Activated CD4-positive, alpha-beta T cell treated with anti-CD3 and anti-CD28 coated beads, Interleukin-2, amount 50 U/mL, for 48 hours (primary cell): ENCODE data around the gene PCSK6.

Source experiments
- DNase-seq, 2 experiments: peaks; one replicate each; pipeline ENCODE4 v3.0.0-alpha.2; 2020

PCSK6 gene

DNA sequence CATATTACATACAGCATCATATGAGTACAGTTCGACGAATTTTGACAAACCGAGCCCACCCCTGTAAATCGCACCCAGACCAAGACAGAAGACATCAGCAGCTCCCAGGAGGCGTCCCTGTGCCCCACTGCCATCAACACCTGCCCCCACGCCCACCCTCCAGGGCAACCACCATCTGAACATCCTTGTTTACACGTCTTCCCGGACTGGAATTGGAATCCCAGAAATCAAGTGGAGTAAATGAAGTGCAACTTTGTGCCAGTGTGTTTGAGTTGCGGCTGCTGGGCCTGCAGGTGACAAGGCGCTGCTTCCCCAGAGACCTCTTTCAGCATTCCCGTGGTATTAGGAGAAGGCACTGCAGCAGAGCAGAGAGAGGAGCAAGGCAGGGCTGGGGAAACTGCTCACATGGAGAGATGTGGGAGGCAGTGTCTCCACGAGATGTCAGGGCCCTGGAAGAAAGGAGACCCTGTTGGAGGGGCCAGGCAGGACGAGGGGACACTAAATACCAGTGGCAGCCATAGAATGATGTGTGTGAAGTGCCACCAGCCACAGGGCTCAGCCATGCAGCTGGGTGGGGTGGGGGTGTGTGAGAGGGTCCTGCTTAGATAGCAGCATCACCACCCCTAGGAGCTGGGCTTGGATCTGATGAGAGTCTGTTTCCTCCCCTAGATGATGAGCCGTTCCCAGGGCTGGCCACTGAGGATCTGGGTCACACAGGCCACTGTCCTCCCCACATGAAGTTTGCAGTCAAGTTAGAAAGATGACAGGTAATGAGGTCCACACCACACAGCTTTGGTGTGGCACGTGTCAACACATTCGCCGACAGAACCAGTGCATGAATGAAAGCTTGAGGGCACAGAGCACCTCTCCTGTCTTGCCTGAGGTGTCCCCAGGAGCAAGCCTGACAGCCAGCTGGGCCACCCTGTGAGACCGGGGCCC, 33.4 kb upstream of the PCSK6 start:
- no peak for DNase-seq

DNA sequence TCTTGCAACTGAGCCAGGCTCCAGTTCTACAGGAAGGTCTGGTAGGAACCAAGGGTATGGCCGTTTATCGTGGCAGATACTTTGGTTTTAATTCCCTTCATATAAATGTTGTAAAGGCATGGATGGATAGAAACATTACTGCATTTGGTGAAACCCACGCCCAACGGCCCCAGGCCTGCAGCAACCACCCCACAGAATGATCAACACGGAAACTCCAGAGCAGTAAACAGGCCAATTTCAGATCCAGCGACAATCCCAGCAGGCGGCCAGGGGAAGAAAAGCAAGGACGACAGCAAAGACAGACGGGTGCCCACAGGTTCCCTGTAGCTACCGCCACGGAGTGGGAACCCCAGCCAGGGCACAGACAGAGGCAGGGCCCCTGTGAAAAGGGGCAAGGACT, 32.6 kb upstream of the PCSK6 start:
- DNase-seq: no peak

DNA sequence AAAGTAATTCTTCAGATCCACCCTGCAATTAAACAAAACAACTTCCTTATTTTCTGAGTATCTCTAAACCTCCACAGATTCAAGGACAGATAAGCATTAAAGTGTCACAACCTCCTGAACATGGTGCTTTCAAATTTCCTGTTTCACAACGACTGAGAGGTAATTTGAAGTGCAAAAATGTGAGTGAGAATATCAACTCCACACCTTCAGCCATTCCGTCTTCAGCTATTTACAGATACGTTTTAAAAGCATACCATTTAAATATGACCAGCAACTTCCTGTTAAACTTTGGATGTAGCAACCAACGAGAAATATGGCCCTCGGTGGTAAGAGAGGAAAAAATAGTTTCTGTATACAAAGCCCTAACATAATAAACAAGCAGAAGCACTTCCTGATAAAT, 32.1 kb upstream of the PCSK6 start:
- DNase-seq: no peak

DNA sequence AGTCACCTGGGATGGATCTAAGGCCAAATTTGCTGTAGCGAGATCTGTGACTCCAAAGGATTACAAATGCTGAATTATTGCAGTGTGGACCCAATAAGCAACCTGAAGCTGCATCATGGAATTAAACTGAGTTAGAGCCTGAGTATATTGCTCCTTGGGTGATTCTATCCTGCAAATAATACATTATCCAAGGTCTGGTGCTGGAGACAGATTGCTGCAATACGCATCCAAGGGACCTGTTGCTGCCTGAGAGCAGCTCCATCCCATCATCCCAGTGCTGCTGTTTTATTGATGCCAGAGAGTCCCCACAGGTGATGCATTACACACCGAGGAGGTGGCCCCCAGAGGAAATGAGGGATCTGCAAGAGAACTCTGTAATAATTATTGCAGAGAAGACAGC, 31.6 kb upstream of the PCSK6 start:
- DNase-seq: no peak

DNA sequence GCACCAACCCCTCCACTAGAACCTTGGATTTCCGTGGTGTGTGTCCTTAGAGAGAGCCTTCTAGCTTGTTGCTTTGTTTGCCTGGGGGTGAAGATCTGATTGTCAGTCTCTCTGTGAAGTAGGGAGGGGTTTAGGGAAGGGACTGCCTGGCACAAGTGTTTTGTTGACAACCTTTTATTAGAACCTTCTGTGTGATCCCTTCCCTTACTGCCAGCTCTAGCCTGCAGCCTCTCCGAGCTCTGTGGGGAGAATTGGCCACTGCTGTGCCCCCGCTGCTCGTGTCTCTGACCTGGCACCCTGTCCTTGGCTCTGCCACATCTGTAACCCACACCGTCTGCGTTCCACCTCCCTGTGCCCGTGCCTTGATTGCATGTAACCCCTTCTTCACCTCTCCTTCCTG, 30.9 kb upstream of the PCSK6 start:
- no peak for DNase-seq

DNA sequence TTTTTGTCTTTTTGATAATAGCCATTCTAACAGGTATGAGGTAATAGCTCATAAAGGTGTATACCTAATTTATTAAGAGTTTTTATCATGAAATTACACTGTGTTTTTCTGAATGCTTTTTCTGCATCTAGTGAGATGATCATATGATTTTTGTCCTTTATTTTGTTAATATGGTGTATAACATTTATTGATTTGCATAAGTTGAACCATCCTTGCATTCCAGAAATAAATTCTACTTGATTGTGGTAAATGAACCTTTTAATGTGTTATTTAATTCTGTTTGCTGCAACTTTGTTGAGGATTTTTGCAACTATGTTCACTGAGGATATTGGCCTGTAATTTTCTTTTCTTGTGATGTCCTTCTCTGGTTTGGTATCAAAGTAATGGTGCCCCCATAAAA, 28.0 kb upstream of the PCSK6 start:
- no peak for DNase-seq

DNA sequence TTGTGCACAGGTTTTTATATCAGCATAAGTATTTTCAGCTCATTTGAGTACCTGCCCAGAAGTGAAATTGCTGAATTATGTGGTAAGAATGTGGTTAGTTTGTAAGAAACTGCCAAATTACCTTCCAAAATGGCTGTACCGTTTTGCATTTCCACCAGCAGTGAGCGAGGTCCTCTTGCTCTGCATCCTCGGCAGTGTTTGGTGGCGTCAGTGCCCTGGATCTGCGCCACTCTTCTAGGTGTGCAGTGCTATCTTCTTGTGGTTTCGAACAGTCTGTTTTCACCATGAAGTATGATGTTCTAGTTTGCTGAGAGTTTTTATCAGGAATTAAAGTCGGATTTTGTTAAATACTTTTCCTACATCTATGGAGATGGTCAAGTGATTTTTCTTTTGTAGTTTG, 24.8 kb upstream of the PCSK6 start:
- DNase-seq: no peak

DNA sequence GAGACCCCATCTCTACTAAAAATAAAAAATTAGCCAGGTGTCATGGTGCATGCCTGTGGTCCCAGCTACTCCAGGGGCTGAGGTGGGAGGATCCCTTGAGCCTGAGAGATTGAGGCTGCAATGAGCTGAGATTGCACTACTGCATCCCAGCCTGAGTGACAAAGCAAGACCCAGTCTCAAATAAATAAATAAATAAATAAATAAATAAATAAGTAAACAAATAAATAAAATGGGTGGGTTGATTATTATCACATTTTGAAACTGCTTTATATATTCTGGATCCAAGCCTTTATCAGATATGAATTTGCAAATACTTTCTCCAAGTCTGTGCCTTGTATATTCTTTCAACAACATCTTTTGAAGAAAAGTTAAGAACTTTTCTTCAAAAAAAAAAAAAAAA, 22.2 kb upstream of the PCSK6 start:
- no peak for DNase-seq

DNA sequence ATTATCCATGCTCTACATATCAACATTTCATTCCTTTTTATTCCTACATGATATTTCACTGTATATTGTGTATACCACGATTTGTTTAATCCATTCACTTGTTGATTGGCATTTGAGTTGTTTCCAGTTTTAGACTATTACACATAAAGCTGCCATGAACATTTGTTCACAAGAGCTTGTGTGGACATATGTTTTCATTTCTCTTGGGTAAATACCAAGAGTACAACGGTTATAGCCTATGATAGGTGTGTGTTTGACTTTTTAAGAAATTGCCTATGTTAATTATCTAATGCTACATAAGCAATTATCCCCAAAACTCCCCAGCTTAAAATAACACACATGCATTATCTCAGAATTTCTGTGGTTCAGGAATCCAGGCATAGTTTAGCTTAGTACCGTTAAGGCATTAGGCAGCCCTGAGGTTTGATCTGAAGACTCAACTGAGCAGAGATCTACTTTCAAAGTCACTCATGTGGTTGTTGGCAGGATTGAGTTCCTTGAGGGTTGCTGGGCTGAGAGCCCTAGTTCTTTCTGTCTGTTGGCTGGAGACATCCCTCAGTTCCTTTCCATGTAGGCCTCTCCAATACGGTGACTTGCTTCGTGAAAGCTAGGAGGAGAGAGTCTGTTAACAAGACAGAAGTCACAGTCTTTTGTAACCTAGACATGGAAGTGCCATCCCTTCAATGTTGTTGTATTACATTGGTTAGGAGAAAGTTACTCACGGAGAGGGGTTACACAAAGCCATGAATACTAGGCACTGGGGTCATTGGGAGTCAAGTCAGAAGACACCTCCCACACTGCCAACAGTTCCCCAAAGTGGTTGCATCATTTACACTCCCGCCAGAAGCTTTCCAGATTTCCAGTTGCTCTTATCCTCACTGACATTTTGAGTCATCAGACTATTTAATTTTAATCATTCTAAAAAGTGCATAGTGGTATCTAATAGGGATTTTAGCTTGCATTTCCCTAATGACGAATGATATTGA, 21.0 kb upstream of the PCSK6 start:
- DNase-seq: no peak

DNA sequence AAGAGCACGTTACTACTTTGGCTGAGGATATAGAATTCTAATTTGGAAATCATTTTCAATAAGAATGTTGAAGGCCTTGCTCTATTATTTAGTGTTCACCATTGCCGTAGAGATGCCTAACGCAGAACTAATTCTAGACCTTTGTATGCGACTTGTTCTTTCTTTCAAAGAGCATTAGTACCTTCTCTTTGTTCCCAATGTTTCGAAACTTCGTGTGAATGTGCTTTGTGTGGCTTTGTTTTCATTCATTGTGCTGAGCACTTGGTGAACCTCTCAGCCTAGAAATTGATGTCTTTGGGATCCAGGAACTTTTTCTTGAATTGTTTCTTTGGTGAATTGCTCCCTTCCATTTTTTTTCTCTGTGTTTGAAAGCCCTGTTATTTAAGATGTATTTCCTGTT, 19.8 kb upstream of the PCSK6 start:
- no peak for DNase-seq

DNA sequence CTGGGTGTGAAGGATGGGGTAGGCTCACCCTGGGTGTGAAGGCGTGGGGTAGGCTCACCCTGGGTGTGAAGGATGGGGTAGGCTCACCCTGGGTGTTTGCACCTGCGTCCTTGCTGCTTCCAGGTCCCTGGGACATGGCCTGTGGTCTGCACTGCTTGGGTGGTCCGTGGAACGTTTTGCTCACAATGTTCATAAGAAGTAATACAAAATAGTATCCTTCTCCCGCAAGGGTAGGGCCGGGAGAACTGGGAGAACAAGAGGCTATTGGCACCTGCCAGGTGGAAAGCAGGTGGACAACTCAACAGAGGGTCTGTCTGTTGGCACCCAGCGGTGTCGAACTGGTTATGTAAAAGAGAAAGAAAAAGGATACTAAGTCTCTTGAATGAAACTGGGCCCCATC, 17.0 kb upstream of the PCSK6 start:
- DNase-seq: no peak

DNA sequence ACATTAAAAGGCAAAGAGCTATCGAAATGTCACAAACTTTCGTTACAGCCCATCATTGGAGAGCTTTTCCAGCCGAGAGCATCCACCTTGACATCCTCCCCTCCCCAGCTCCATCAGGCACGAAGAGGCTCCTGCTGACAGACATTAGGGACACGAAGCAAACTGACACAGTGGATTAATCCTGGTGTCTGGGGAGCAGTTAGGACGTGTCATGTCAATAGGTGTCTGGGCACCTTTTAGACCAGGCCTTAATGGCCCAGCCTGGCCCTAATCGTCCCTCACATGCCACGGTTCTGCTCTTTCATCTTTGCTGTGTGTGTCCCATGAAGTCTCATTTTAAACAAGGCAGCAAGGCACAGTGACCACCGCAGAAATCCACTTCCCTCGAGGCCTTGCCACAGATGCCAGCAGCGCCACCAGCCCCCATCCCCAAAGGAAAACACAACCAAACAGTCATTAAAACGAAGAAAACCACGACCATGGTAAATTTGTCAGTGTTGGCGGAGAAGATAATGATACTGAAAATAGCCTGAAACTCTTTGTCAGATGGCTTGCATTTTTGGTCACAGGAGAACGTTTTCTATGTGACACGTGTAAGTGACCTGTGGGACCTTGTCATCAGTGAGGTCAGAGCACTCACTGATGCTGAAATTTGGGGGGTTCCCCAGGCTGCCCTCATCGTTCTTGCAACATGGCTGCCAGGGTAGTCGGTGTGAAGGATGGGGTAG, 16.3 kb upstream of the PCSK6 start:
- no peak for DNase-seq

DNA sequence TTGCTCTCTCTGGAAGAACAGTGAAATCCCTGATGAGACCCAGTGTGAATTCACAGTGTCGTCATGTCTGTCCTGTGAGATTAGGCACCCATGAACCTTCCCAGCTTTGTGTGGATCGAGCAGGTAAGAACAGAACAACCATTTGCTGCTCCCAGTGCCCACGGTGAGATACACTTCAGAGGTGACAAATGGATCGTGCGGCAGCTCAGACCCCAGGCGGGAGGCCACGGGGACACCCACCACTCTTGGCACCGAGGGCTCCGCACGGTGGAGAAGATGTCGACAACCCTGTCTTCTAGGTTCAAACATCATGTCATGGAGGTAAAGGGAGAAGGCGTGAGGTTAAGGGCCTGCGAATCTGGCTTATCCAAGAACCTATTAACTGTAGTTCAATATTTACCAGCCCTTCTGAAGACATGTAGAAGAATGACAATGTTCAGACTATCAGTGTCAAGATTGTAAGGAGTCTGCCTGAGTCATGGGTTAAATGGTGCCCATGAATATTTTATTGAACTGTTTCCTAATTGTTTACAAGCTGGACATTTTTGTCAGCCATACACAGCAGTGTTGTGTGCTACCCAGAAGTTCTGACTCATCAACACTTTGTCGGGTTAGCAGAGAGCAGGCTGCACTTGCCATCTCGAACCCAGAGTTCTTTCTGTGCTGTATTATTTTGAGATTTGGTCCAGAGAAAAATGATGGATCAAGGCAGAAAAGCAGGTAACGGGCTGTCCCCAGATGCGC, 15.5 kb upstream of the PCSK6 start:
- DNase-seq: no peak

DNA sequence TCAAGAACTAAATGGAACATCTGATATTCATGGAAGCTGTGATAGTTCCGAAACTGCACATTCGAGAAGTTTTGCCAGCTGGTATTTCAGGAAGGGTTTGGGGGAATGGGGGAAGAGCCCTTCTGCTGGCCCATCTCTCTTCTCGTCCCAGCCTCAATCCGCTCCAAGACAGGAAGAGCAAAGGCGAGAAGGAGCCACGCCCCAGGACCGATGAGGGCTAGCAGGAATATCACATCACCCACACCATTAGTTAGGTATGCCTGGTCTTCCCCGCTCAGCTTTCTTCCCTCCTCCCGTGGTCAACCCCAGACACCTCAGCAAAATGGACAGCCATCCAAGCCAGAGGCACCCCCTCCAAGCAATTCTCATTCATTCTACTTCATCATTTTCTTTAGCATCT, 14.9 kb upstream of the PCSK6 start:
- DNase-seq: no peak

DNA sequence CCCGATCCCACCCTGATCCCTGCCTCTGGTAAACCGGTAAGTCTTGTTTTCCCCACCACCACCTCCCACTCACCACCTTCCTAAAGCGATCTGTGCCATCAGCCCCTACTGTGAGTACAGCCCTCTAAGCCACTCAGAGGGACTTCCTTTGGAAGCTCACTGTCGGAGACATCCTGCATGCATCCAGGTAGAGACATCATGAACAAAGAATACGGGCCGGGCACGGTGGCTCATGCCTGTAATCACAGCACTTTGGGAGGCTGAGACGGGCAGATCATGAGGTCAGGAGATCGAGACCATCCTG, 13.7 kb upstream of the PCSK6 start:
- no peak for DNase-seq

DNA sequence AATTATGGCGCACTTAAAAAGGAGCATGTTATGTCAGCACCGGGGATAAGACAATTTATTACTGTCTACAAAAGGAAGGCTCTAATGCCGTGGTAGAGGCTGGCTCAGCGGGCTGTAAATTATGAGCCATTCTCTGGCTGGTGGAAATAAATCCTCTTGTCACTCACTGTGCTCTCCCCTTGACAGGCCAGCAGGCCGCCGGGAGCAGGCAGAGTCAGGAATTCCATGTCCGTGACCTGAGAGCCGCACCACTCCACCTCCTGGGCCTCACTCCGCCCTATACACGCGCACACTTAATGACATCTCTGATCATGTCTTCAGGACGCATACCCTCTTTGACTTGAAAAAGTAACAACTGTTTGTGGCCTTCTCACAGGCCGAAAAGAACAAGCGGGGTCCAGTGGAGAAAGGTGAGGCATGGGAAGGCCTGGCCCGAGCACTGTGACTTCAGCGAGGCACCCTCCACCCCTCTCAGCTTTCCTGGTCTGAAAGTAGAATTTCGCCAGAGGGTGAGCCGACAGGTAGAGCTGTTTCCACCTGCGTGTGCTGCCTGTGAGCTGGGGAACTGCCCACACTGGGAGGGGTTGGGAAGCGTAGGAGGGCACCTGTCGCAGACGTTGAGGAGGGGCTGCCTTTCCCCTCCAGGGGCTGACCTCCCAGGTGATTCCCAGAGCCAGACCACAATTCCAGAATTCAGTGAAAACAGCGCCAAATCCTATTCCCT, 13.2 kb upstream of the PCSK6 start:
- DNase-seq: no peak

DNA sequence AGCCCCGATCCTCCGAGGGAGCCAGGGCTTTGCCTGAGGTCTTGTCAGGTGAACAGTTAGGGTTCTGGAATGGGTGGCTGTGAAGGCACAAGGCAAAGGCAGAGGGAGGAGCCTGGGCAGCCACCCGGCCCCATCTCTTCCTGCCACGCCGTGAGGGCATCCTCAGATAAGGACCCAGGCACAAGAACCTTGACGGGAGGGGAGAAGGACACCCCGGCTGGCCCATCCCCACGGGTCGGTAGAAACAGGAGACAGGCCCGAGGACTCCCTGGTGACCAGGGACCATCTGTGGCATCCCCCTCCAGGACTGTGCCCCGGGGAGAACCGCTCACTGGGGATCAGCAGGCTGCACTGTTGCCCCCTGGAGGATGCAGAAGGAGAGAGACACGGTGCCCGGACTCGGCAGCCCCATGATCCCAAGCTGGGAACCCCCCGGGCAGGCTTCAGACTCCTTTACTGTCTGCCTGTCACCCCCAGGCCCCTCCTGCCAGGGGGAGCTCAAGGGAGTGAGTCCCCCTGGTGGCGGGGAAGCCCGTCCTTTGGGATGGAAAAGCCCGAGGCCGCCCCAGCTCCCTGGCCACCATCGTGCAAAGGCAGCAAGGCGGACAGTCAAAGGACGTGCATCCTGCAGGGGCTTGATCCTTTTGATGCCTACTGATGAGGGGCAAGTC, 12.3 kb upstream of the PCSK6 start:
- DNase-seq: peak; percentile 64 to 71

DNA sequence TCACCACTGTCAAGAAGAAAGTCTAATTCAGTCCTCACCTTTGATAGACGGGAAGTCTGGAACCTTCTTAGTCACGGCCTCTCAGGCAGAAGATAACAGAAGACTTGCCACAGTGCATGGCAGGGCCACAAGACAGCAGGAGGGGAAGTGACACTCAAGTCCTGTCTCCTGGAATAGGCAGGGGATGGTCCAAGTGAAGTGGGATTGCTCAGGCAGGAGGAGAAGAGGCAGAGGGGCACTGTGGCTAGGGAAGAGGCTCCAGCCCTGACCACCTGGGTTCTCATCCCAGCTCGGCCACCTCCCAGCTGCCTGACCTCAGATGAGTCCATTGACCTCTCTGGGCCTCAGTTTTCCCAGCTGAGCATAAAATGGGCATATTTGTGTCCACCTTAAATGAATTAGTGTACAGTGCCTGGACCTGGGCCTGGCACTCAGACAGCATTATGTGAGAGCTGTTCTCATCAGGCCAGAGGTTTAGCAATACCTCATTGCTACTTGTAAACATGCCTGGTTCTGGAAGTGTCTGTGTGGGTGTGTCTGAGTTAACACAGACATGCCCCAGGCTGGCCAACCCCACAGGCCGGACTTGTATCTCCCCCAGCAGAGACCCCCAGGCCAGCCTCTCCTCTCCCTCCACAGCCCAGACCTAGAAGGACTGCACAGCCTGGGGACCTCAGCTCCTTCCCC, 11.5 kb upstream of the PCSK6 start:
- DNase-seq: no peak

DNA sequence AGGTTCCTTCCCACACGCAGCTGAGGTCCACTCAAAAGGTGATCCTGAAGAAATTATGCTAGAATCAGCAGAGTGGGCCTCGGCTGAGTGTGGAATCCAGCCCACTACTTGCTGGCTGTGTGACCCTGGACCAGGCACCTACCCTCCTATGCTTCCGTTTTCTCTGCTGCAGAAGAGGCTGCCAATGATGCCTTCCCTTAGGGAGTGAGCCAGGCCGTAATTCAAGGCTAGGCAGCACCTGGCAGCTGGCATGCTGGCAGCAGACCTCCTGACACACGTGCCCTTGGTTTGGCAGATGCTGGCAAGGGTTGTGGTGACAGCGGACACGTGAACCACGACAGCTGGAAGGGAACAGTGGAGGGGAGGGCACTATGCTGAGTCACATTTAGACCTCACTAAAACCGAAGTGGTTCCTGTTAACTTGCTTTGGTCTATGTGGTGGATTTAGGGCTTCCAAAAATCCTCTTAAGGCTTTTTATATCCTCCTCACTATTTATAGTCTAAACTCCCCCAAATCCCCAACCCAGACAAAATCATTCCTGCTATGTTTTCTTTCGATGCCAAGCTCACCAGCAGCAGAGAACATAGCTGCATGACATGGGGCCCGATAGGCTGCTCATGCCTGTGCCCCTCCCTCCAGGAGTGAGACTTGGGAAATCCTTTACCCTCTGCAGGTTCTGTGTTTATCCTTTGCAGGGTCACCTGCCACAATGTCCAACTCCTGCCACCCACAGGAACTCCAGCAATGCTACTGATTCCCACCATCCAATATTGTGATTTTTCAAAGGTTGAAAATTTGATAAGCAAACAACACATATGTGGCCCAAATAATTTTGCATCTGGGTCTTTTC, 10.6 kb upstream of the PCSK6 start:
- DNase-seq: no peak
